ENCODE data around the gene RALGAPB.
"Not testable (repeated sequence)": the region's sequence is repeated elsewhere in the genome, so short reads cannot be mapped to it uniquely, and the experiment has no call there.

Gene RALGAPB

DNA sequence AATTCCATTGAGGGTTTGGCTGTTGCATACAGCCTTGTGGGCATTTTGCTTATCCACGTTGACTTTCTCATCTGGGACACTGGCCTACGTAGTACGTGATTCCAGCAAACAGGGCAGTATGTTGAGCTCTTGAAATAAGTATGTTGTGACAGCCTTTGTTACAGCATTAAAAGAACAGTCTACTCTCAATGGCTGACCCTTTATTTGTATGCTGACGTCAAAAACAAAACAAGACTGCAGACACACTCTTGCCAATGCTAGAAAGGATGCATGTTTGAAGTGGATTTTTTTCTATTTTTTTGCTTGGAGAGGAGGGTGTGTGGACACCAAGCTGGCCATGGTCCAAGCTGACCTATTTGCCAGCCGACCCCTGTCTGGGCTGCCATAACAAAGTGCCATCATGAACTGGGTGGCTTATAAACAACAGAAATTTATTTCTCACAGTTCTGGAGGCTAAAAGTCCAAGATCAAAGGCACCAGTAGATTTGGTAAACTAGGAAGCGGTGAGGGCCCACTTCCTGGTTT is 26.7 kb upstream of the RALGAPB start:
- peak overlapping the region in 3 of 7 experiments; percentile 61 to 82 (median 77) for H3K4me3 ChIP-seq
- peak overlapping the region in 11 of 21 experiments; percentile 79 to 96 (median 91) for H3K27ac ChIP-seq

DNA sequence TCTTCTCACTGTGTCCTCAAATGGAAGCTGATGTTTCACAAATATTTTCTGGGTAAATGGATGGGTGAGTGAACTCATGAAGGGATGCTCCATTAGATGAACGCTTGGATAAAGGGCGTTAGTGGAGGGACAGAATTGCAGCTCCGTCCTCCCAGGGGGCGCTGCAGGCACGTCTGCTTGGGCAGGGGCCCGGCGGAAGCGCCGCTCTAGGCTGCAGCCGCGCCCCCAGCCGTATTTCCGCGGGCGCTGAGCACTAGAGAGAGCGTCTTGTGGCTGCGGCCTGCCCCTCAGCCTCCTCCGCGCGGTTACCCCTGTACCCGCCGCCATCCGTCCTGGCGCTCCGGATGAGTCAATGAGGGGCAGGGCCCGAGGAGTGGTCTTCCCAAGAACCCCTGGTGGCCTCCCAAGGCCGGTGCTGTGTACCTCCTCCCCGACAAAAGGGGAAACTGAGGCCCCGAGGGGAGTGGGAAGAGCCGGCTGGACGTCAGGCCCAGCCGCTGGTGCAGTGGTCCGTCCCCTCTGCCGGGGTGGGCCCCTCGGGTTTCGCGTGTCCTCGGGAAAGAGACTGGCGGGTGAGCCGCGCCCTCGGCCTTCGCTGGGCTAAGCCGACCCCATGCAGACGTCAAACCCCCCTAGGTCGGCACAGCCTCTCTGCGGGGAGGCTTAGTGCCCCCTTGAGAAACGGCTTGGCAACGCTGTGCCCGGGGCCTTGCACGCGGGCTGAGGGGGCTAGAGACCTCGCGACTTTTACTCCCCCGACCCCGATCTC is 26.0 kb upstream of the RALGAPB start:
- Histone ChIP-seq H3K4me3 (peak overlapping the region; percentile 59 to 92 (median 77)), H3K27ac (peak overlapping the region; percentile 46 to 97 (median 90))

DNA sequence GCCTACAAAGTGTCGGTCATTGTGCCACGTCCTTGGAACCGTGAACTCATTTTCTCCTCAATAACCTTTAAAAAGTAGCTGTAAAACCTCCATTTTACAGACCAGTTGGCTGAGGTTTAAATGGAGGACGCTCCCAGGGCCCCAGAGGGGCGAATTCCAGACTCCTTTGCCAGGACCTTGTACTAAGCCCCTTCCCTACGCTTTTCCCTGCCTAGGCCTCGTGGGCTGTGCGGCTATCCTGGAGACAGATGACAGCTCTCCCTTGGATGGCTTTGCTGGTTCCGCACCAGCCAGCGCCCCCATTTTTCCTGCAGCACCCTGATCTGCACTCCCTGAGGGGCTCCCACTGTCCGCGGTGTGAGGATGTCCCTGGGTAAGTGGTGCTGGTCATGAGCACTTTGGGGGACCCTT is 25.4 kb upstream of the RALGAPB start:
- Histone ChIP-seq H3K4me3 (peak overlapping the region; percentile 59 to 92 (median 77)), H3K27ac (peak overlapping the region in 20 of 21 experiments; percentile 46 to 97 (median 90))

DNA sequence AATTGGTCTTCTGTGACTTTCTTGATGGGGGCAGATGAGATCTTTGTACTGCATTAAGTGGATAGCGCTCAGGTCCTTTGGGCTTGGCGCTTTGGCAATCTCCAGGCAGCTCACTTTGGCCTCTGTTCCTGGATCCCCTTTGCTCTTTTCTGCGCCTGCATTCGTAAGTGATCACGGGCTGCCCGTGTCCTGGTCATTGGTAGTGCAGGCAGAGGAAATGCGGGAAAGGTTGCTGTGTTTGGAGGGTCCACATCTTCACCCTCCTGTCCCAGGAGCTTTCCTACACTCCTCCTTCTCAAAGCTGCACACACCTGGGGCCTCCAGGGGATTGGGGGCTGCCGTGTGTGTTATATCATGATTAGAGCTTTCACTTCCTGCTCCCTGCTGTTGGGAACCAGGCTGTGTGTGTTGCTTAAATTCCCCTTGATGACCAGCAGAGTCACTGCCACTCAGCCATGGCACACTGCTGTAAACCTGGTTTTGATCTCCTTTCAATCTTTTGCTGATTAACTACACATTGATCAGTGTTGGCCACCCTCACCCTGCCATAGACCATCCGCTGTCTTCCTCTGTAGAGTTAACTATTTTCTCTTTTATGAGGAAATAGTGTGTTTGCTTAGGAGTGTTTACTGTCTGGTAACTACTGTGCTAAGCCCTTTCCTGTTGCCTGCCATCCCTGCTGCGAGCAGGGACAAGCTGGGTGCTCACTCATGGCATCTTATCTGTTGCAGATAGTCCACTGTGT is 24.5 kb upstream of the RALGAPB start:
- peak overlapping the region in 1 of 21 experiments; percentile 37 for H3K27ac ChIP-seq
- H3K4me3 ChIP-seq: no peak overlapping the region

DNA sequence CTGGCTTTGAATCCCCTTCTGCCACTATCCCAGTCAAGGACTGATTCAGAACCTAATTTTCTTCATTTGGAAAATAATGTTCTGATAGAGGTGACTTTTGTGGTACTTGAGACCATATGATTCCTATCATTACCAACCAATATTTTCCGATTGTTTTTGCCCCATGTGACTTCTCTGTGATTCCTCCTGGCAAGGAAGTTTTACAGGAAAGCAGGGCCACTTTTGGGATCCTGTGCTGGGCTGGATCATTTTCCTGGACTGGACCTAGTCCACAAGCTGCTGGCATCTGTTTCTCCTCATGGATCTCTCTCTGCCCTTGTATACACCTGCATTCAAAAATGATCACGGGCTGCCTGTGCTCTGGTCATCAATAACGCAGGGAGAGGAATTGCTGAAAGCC is 23.6 kb upstream of the RALGAPB start:
- Histone ChIP-seq H3K27ac (no peak overlapping the region), H3K4me3 (no peak overlapping the region)

DNA sequence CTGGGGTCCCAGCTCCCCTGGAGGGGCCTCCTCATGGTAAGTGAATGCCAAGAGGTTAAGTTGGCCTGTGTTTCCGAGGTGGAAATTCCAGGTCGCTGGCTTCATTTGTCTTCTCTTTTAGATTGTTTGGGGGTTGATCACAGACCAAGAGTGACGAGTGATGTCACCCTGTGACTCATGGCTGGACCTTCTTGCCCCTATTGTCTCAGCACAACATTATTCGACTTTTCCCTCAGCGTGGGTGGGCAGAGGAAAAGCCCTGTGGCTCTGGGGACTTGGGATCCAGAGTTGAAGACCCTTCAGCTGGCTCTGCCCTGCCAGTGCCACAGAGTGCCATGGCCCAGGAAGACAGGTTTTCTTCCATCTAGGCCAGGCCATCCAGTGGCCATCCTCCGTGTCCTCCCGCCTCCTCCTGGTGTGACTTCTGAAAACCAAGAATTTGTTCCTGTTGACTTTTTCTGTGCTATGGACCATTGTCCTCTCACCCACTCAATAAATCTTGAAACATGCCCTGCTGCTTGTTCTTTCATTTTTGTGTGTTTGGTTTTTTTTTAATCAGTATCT is 22.1 kb upstream of the RALGAPB start:
- Histone ChIP-seq H3K27ac (no peak overlapping the region), H3K4me3 (no peak overlapping the region)

DNA sequence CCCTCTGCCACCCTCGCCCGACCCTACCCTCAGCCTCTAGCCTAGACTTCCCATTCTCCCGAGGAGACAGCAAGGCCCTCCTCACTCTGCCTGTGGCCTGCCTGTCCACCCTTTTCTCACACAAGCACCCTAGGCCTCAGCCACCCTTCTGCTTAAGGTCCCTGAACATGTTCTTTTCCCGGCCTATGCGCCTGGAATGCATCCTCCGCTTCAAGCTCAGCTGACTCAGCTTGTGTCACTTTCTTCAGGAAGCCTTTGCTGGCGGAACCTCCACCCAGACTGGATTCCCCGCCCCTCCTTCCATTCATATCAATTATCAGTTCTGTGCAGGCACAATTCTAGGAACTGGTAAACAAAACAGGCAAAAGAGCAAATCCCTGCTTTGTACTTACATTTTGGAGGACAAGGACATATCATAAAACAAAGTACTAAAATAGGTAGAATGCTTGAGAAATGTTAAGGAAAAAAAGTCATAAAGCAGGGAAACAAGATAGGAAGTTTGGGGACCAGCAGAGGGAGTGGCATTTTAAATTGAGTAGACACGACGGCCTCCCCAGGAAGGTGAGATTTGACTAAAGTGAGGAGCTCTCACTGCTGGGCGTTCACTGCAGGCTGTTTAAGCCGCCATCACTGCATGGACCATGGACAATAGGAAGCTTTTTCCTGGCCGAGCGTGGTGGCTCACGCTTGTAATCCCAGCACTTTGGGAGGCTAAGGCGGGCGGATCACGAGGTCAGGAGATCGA is 19.6 kb upstream of the RALGAPB start:
- H3K4me3 ChIP-seq: no peak overlapping the region
- peak overlapping the region in 8 of 21 experiments; percentile 6 to 66 (median 44) for H3K27ac ChIP-seq

DNA sequence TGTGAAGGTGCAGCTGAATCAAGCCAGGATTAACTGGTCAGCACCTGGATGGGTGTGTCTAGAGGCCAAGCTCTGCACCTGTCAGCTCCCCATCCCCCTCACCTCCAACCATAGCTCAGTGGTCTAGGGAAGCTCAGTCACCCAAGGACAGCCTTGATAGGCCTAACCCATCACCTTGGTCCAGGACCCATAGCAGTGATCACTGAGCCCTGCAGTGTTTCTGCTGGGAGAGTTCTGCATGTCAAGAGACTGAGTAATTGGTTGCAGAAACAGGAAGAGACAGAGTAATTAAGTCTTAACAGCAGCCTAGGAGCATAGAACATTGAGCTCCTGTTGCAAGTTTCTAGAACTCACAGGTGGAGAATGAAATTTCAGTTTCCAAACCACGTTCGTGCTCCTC is 18.7 kb upstream of the RALGAPB start:
- Histone ChIP-seq H3K4me3 (no peak overlapping the region), H3K27ac (peak overlapping the region in 1 of 21 experiments; percentile 24)

DNA sequence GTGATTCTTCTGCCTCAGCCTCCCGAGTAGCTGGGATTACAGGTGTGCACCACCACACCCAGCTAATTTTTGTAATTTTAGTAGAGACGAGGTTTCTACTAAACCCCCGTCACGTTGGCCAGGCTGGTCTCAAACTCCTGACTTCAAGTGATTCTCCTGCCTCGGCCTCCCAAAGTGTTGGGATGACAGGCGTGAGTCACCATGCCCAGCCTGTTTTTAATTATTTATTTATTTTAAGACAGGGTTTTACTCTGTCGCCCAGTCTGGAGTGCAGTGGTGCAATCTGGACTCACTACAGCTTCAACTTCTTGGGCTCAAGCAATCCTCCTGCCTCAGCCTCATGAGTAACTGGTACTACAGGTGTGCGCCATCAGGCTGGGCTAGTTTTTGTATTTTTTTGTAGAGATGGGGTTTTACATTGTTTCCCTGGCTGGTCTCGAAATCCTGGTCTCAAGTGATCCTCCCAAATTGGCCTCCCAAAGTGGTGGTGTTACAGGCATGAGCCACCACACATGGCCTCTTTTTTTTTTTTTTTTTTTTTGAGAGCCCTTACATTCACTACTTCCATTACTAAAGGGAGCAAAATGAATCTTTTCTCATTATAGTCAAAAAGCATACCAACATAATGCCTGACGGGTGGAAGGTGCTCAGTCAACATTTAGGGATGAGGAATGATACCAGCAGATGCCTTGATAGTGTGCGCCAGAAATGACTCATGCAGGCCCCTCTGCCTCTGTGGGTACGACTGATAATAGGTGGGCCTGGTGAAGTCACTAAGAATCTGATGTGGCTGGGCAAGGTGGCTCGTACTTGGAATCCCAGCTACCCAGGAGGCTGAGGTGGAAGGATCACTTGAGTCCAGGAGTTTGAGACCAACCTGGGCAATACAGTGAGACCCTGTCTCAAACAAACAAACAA is 17.8 kb upstream of the RALGAPB start:
- no peak overlapping the region for H3K27ac ChIP-seq
- no peak overlapping the region for H3K4me3 ChIP-seq

DNA sequence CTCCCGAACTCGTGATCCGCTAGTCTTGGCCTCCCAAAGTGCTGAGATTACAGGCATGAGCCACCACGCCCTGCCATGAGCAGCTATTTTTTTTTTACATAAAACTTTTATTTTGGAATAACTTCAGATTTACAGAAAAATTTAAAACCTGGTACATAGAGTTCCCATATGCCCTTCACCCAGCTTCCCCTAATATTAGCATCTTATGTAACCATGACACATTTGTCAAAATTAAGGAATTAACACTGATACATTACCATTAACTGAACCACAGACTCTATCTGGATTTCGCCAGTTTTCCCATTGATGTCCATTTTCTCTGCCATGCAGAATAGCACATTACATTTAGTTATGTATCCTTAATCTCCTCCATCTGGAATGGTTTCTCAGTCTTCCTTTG is 14.3 kb upstream of the RALGAPB start:
- Histone ChIP-seq H3K4me3 (no peak overlapping the region), H3K27ac (no peak overlapping the region)

DNA sequence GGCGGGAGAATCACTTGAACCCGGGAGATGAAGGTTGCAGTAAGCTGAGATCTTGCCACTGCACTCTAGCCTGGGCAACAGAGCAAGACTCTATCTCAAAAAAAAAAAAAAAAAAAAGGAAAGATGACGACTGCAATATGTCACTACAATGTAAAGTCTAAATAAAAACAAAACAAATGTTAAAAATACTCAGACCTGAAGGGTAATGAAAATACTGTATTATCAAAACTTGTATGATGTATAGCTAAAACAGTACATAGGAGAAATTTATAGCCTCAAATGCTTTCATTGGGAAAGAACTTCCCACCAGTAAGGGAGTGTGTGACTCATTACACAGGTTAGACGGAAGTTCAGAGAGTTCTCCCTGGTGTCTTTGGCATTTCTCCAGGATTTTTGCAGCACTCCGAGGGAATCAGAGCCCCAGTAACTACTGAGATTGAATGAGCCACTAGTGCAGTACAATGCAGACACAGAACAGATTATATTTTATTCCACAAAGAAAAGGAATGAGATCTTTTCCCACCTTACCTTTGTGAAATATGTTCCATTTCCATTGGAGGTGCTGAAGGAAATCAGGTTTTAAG is 12.5 kb upstream of the RALGAPB start:
- H3K4me3 ChIP-seq: no peak overlapping the region
- no peak overlapping the region for H3K27ac ChIP-seq

DNA sequence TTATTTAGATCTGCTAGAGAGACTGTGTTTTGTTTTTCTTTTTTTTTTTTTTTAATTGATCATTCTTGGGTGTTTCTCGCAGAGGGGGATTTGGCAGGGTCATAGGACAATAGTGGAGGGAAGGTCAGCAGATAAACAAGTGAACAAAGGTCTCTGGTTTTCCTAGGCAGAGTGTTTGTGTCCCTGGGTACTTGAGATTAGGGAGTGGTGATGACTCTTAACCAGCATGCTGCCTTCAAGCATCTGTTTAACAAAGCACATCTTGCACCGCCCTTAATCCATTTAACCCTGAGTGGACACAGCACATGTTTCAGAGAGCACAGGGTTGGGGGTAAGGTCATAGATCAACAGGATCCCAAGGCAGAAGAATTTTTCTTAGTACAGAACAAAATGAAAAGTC is 12.0 kb upstream of the RALGAPB start:
- H3K27ac ChIP-seq, H3K4me3 ChIP-seq: not testable (repeated sequence)

DNA sequence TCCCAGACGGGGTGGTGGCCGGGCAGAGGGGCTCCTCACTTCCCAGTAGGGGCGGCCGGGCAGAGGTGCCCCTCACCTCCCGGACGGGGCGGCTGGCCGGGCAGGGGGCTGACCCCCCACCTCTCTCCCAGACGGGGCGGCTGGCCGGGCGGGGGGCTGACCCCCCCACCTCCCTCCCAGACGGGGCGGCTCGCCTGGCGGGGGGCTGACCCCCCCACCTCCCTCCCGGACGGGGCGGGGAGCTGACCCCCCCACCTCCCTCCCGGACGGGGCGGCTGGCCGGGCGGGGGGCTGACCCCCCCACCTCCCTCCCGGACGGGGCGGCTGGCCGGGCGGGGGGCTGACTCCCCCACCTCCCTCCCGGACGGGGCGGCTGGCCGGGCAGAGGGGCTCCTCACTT is 11.5 kb upstream of the RALGAPB start:
- peak overlapping the region in 2 of 7 experiments; percentile 9 to 22 for H3K4me3 ChIP-seq
- peak overlapping the region in 1 of 21 experiments; percentile 19 for H3K27ac ChIP-seq

DNA sequence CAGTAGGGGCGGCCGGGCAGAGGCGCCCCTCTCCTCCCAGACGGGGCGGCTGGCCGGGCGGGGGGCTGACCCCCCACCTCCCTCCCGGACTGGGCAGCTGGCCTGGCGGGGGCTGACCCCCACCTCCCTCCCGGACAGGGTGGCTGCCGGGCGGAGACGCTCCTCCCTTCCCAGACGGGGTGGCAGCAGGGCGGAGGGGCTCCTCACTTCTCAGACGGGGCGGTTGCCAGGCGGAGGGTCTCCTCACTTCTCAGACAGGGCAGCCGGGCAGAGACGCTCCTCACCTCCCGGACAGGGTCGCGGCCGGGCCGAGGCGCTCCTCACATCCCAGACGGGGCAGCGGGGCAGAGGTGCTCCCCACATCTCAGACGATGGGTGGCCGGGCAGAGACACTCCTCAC is 11.1 kb upstream of the RALGAPB start:
- Histone ChIP-seq H3K4me3 (peak overlapping the region in 2 of 7 experiments; percentile 9 to 22), H3K27ac (peak overlapping the region in 1 of 21 experiments; percentile 19)

DNA sequence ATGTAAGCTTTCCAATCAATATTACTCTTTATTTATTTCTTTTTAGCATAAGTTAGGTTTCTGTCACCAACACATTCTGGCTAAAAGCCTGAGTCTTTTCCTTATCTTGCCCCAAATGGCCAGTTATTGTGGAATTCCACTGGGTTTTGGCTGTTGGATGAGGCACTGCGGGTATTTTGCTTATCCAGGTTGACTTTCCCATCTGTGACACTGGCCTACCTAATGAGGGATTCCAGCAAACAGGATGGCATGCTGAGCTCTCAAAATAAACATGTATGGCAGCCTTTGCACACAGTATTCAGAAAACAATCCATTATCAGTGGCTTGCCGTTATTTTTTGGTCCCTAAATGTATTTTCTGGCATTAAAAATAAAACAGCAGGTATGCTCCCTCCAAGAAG is 6.5 kb upstream of the RALGAPB start:
- H3K4me3 ChIP-seq: no peak overlapping the region
- no peak overlapping the region for H3K27ac ChIP-seq

DNA sequence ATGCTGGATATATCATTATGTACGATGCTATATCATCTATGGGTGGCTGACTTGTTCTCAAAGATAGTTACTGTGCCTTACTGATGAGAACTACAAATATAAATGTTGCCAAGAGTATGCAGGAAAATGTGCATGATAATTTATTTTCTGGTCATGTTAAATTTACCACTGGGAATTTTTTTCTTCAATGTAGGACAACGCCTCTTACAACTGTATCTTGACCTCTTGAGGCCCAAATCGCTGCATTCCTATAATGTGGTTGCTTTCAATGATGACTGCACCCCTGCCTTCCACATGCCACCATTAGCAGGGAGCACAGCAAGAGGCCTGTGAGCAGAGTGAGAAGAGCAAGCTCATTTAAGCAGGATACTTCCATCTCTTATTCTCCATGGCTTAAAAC is 5.7 kb upstream of the RALGAPB start:
- no peak overlapping the region for H3K4me3 ChIP-seq
- H3K27ac ChIP-seq: no peak overlapping the region

DNA sequence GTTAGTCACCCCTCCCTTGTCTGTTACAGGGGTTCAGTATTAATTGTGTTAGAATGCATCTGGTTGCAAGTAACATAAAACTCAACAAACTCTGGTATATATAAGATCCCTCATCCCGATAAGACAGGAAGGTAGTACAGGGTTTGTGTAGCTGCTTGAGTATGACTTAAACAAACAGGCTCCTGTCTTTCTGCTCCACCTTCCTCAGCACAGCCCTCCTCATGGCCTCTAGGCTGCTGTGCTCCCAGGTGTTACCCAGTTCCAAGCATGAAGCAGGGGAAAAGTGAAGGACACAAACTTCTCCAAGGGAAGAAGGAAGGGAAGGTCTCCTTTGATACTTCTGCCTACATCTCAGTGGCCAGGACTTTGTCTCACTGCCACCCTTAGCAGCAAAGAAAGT is 1.4 kb upstream of the RALGAPB start:
- Histone ChIP-seq H3K27ac (peak overlapping the region in 5 of 21 experiments; percentile 49 to 95 (median 74)), H3K4me3 (no peak overlapping the region)

DNA sequence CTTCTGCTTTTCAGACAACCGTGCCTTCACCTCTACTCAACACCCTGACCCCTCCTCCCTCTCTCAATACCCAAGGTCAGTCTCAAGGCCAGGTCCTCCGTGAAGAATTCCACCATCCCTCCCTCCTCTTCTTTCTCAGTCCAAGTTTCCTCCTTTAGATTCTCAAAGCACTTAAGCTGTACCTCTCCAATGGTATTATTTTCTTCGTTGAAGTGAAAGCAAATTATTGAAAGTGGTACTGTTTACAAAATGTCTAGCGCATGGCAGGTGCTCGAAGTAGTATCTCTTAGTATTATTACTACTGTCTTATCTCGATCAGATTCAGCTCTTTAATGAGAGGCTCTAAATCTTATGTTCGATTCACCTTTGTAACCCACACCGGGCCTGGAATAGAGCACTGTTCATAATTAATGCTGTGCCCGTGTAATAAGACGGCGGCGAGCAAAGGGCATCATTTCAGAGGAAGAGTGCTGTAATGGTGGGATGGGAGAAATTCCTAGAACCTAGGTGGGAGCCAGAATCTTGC is 593 bp upstream of the RALGAPB start:
- H3K27ac ChIP-seq: peak overlapping the region in 17 of 21 experiments; percentile 12 to 96 (median 88)
- H3K4me3 ChIP-seq: peak overlapping the region; percentile 66 to 99 (median 92)
